Lower lobe of right lung (tissue), 2 donors: Measurements from ENCODE around the gene DHRS13. TPM values are rescaled to one million over a fixed set of nuclear protein-coding genes. Genes with fewer than 3 reads are reported as not detected.

Experiments used
- ATAC-seq, 2 donors: fragments of 200-7000 bp; cut with Tn5 transposase; one replicate each; pipeline ENCODE4 v1.9.1; 2020 to 2022; ENCODE audit warnings: mild to moderate bottlenecking in 2 of 2, moderate library complexity in 2 of 2
- DNase-seq: peaks from one replicate; pipeline ENCODE4 v3.0.0-alpha.2; 2020
- H3K27ac ChIP-seq: fragments of 200-600 bp; one replicate; pipeline ENCODE4 v1.8.0; 2022
- H3K27me3 ChIP-seq: fragments of 200-600 bp; one replicate; pipeline ENCODE4 v1.8.0; 2022; ENCODE audit warnings: low read depth
- H3K36me3 ChIP-seq: fragments of 200-600 bp; one replicate; pipeline ENCODE4 v1.8.0; 2022; ENCODE audit warnings: mild to moderate bottlenecking
- H3K4me1 ChIP-seq: fragments of 200-600 bp; one replicate; pipeline ENCODE4 v1.8.0; 2022
- H3K4me3 ChIP-seq: fragments of 200-600 bp; one replicate; pipeline ENCODE4 v1.8.0; 2022; ENCODE audit warnings: mild to moderate bottlenecking
- H3K9me3 ChIP-seq: fragments of 200-600 bp; one replicate; pipeline ENCODE4 v1.8.0; 2022
- CTCF ChIP-seq: fragments of 200-600 bp; IDR thresholded peaks from one replicate; pipeline ENCODE4 v1.8.0; 2022; ENCODE audit warnings: antibody characterized with exemption, mild to moderate bottlenecking
- intact Hi-C: fragments of 100-400 bp; cut with DNase I; formaldehyde crosslinking; loops from one replicate; pipeline ENCODE4 v1.11.0; 2022
- total RNA-seq: library from RNA; stranded (reverse); fragmentation: NEBNext Ultra II Directional; extraction: Animal tissue kit (Norgen Biotek cat#: 25700); gene quantifications from one replicate; pipeline ENCODE4 v1.2.1, GENCODE V29; 2021
- donor health status: DM: no; HTN: yes; CAD: no; lungs with severe emphysema.

Gene DHRS13
- total RNA-seq, 1 donor from 2014 or later = 10.6 TPM

- no peaks in the 10 kb centered on the region for H3K4me1 ChIP-seq
- H3K27me3 ChIP-seq = no peaks in the 10 kb centered on the region
- intact Hi-C loops = no loop called here
These were observed 20.6 kb downstream of the DHRS13 start for GRCh38 chr17:28882154-28882895.

GRCh38 chr17:28881533-28882056 lies 21.3 kb downstream of the DHRS13 start:
- ATAC-seq (no peak), DNase-seq (no peak)
- Histone ChIP-seq H3K36me3 (peaks cover 89% of the 10 kb centered on the region), H3K27ac (no peak overlapping the region), H3K27me3 (no peaks in the 10 kb centered on the region), H3K4me3 (no peak overlapping the region), H3K9me3 (no peaks in the 10 kb centered on the region), H3K4me1 (no peaks in the 10 kb centered on the region)
- TF ChIP-seq CTCF = no peak
- intact Hi-C loops = no loop called here

More at GRCh38 chr17:28882154-28882895, 20.6 kb downstream of the DHRS13 start:
- H3K27ac ChIP-seq = no peak overlapping the region
- H3K36me3 ChIP-seq = peaks cover 95% of the 10 kb centered on the region
- H3K4me3 ChIP-seq = no peak overlapping the region
- no peaks in the 10 kb centered on the region for H3K9me3 ChIP-seq
- ATAC-seq (no peak), DNase-seq (no peak)
- TF ChIP-seq CTCF = no peak

GRCh38 chr17:28880572-28880945 lies 22.3 kb downstream of the DHRS13 start:
- Histone ChIP-seq H3K36me3 (peaks cover 79% of the 10 kb centered on the region), H3K4me3 (no peak overlapping the region), H3K27me3 (no peaks in the 10 kb centered on the region), H3K27ac (no peak overlapping the region), H3K9me3 (no peaks in the 10 kb centered on the region), H3K4me1 (no peaks in the 10 kb centered on the region)
- peak; percentile 35 for DNase-seq
- intact Hi-C loops = no loop called here
- no peak for ATAC-seq
- no peak for TF ChIP-seq CTCF

- no peaks in the 10 kb centered on the region for H3K9me3 ChIP-seq
- H3K27me3 ChIP-seq = no peaks in the 10 kb centered on the region
- DNase-seq = no peak
- ATAC-seq = no peak
- intact Hi-C loops = no loop called here
- no peak overlapping the region for H3K4me3 ChIP-seq
- TF ChIP-seq CTCF = no peak
- H3K4me1 ChIP-seq = no peaks in the 10 kb centered on the region
- H3K27ac ChIP-seq = no peak overlapping the region
- peaks cover 73% of the 10 kb centered on the region for H3K36me3 ChIP-seq
These were observed 22.9 kb downstream of the DHRS13 start for GRCh38 chr17:28879886-28880571.

GRCh38 chr17:28878981-28879380 lies 23.9 kb downstream of the DHRS13 start:
- DNase-seq (no peak), ATAC-seq (peak in 1 of 2 donors; percentile 50)
- Histone ChIP-seq H3K4me1 (no peaks in the 10 kb centered on the region), H3K9me3 (no peaks in the 10 kb centered on the region), H3K27me3 (no peaks in the 10 kb centered on the region), H3K27ac (no peak overlapping the region), H3K36me3 (peaks cover 63% of the 10 kb centered on the region), H3K4me3 (no peak overlapping the region)
- TF ChIP-seq CTCF = no peak
- intact Hi-C loops = no loop called here
